SK-N-SH treated with all-trans-retinoic acid at 6 μM for 48 hours (cell line): ENCODE measurements around the gene CD3G.

Experiments
- ATAC-seq: fragments of 200-7000 bp; cut with Tn5 transposase; 3 replicates; pipeline ENCODE4 v1.9.1; 2020; ENCODE audit warnings: mild to moderate bottlenecking, moderate library complexity
- ARNTL ChIP-seq: fragments of 450-650 bp; formaldehyde crosslinking; IDR thresholded peaks from 2 replicates; pipeline ENCODE4 v1.5.0; 2020; ENCODE audit warnings: low read depth, mild to moderate bottlenecking, moderate library complexity, borderline replicate concordance
- BACH2 ChIP-seq: fragments of 250-450 bp; sonication (Bioruptor Pico); IDR thresholded peaks from 2 replicates; pipeline ENCODE4 v1.9.0; 2021; ENCODE audit warnings: mild to moderate bottlenecking, borderline replicate concordance
- CREB5 ChIP-seq: fragments of 250-450 bp; sonication (Bioruptor Pico); IDR thresholded peaks from 2 replicates; pipeline ENCODE4 v1.5.1; 2020; ENCODE audit warnings: low read depth, mild to moderate bottlenecking, moderate library complexity
- CSDC2 ChIP-seq: fragments of 250-450 bp; sonication (Bioruptor Pico); IDR thresholded peaks from 2 replicates; pipeline ENCODE4 v1.5.0; 2020; ENCODE audit warnings: mild to moderate bottlenecking, moderate library complexity
- ESRRG ChIP-seq: fragments of 250-450 bp; sonication (Bioruptor Pico); IDR thresholded peaks from 2 replicates; pipeline ENCODE4 v1.6.1; 2021; ENCODE audit warnings: mild to moderate bottlenecking
- GLIS3 ChIP-seq: fragments of 250-450 bp; sonication (Bioruptor Pico); IDR thresholded peaks from 2 replicates; pipeline ENCODE4 v1.5.0; 2020; ENCODE audit warnings: mild to moderate bottlenecking, moderate library complexity
- ISL1 ChIP-seq: fragments of 250-450 bp; sonication (Bioruptor Pico); IDR thresholded peaks from 2 replicates; pipeline ENCODE4 v2.1.2; 2022; ENCODE audit warnings: mild to moderate bottlenecking, moderate library complexity
- OSR1 ChIP-seq: fragments of 250-450 bp; sonication (Bioruptor Pico); IDR thresholded peaks from 2 replicates; pipeline ENCODE4 v1.8.0; 2022; ENCODE audit warnings: moderate library complexity, mild to moderate bottlenecking, inconsistent platforms
- PATZ1 ChIP-seq: fragments of 250-450 bp; sonication (Bioruptor Pico); IDR thresholded peaks from 2 replicates; pipeline ENCODE4 v1.8.0; 2020; ENCODE audit warnings: mild to moderate bottlenecking, moderate library complexity, borderline replicate concordance
- PPARA ChIP-seq: fragments of 250-450 bp; sonication (Bioruptor Pico); IDR thresholded peaks from 2 replicates; pipeline ENCODE4 v1.5.0; 2020; ENCODE audit warnings: mild to moderate bottlenecking, borderline replicate concordance
- RARB ChIP-seq: fragments of 250-450 bp; sonication (Bioruptor Pico); IDR thresholded peaks from 2 replicates; pipeline ENCODE4 v1.8.0; 2021; ENCODE audit warnings: mild to moderate bottlenecking, moderate library complexity
- TCF4 ChIP-seq: fragments of 250-450 bp; sonication (Bioruptor Pico); IDR thresholded peaks from 2 replicates; pipeline ENCODE4 v1.8.0; 2021; ENCODE audit warnings: mild to moderate bottlenecking, moderate library complexity, borderline replicate concordance
- TOX ChIP-seq: fragments of 250-450 bp; sonication (Bioruptor Pico); IDR thresholded peaks from 2 replicates; pipeline ENCODE4 v1.8.0; 2021; ENCODE audit warnings: mild to moderate bottlenecking, moderate library complexity, borderline replicate concordance
- TSHZ2 ChIP-seq: fragments of 250-450 bp; sonication (Bioruptor Pico); IDR thresholded peaks from 2 replicates; pipeline ENCODE4 v1.5.0; 2020; ENCODE audit warnings: mild to moderate bottlenecking, moderate library complexity
- ZC3H10 ChIP-seq: fragments of 250-450 bp; sonication (Bioruptor Pico); IDR thresholded peaks from 2 replicates; pipeline ENCODE4 v1.5.1; 2021; ENCODE audit warnings: mild to moderate bottlenecking, moderate library complexity
- ZFP3 ChIP-seq: fragments of 250-450 bp; sonication (Bioruptor Pico); IDR thresholded peaks from 2 replicates; pipeline ENCODE4 v1.5.0; 2020; ENCODE audit warnings: mild to moderate bottlenecking, moderate library complexity
- ZFP30 ChIP-seq: fragments of 450-650 bp; formaldehyde crosslinking; IDR thresholded peaks from 2 replicates; pipeline ENCODE4 v1.5.0; 2022; ENCODE audit warnings: mild to moderate bottlenecking, moderate library complexity
- ZNF565 ChIP-seq: fragments of 450-650 bp; formaldehyde crosslinking; conservative IDR thresholded peaks from 2 replicates; pipeline ENCODE4 v1.5.0; 2020; ENCODE audit warnings: low read depth, mild to moderate bottlenecking, moderate library complexity
- ZNF70 ChIP-seq: fragments of 450-650 bp; formaldehyde crosslinking; IDR thresholded peaks from 2 replicates; pipeline ENCODE4 v1.5.0; 2020; ENCODE audit warnings: mild to moderate bottlenecking, moderate library complexity
- TF ChIP-seq, protein P1 (sequence below): fragments of 250-450 bp; sonication (Bioruptor Pico); IDR thresholded peaks from 2 replicates; pipeline ENCODE4 v1.8.0; 2021; ENCODE audit warnings: low read depth, mild to moderate bottlenecking, moderate library complexity, borderline replicate concordance
- TF ChIP-seq, protein P2 (sequence below): fragments of 250-450 bp; sonication (Bioruptor Pico); IDR thresholded peaks from 2 replicates; pipeline ENCODE4 v1.5.1; 2021; ENCODE audit warnings: mild to moderate bottlenecking, moderate library complexity

The CD3G gene

GRCh38 chr11:118382954-118383353 lies 38.8 kb downstream of the CD3G start:
- ATAC-seq, result no peak
- no peak for TF ChIP-seq OSR1 (CRISPR knock-in tag)
- no peak for TF ChIP-seq GLIS3 (CRISPR knock-in tag)
- TF ChIP-seq CSDC2 (CRISPR knock-in tag), result no peak
- no peak for TF ChIP-seq PPARA (CRISPR knock-in tag)
- TF ChIP-seq ZC3H10, result no peak
- no peak for TF ChIP-seq ARNTL (CRISPR knock-in tag)
- no peak for TF ChIP-seq ISL1

DNA sequence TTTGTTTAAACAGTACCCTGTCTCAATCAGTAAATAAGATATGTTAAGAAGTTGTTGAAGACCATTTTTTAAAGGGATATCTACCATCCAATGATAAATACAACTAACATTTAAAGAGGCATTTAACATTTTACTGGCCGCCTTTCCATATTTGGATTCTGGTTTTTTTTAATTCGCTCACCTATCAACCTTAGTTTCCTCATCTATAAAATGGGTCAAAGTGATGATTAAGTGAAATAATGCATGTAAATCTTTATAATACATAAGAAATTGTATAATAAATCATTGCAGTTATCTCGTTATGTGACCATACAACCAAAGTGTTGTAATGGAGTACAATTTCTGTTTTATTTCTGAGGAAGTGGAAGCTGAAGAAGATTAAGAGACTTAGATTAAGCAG lies 39.5 kb downstream of the CD3G start:
- no peak for ATAC-seq
- TF ChIP-seq CREB5 (CRISPR knock-in tag) (no peak), PATZ1 (CRISPR knock-in tag) (no peak), ZFP3 (no peak), ZNF565 (CRISPR knock-in tag) (no peak), ZC3H10 (no peak), BACH2 (CRISPR knock-in tag) (no peak), PPARA (CRISPR knock-in tag) (no peak), CSDC2 (CRISPR knock-in tag) (no peak), RARB (CRISPR knock-in tag) (no peak), TSHZ2 (no peak), ISL1 (no peak), ZFP30 (CRISPR knock-in tag) (no peak)
- TF ChIP-seq, protein P1, sequence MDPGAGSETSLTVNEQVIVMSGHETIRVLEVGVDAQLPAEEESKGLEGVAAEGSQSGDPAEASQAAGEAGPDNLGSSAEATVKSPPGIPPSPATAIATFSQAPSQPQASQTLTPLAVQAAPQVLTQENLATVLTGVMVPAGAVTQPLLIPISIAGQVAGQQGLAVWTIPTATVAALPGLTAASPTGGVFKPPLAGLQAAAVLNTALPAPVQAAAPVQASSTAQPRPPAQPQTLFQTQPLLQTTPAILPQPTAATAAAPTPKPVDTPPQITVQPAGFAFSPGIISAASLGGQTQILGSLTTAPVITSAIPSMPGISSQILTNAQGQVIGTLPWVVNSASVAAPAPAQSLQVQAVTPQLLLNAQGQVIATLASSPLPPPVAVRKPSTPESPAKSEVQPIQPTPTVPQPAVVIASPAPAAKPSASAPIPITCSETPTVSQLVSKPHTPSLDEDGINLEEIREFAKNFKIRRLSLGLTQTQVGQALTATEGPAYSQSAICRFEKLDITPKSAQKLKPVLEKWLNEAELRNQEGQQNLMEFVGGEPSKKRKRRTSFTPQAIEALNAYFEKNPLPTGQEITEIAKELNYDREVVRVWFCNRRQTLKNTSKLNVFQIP (CRISPR knock-in tag), result no peak
- TF ChIP-seq, protein P2, sequence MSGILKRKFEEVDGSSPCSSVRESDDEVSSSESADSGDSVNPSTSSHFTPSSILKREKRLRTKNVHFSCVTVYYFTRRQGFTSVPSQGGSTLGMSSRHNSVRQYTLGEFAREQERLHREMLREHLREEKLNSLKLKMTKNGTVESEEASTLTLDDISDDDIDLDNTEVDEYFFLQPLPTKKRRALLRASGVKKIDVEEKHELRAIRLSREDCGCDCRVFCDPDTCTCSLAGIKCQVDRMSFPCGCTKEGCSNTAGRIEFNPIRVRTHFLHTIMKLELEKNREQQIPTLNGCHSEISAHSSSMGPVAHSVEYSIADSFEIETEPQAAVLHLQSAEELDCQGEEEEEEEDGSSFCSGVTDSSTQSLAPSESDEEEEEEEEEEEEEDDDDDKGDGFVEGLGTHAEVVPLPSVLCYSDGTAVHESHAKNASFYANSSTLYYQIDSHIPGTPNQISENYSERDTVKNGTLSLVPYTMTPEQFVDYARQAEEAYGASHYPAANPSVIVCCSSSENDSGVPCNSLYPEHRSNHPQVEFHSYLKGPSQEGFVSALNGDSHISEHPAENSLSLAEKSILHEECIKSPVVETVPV, result no peak

DNA sequence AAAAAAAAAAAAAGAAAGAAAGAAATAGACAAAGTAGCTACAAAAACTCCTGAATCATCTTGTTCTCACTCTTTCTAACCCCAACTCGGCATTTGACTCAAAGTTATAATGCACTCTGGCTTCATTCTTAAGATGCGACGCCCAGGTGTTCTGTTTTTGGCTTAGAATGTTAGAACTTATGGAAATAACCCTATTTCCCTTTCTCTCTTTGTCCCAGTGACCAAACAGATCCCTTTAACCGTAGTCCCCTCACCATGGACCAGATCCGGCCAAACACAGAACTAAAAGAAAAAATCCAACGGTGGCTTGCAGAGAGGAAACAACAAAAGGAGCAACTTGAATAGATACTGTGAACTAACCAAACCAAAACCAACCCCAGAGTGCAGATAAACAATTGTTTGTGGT lies 52.0 kb downstream of the CD3G start:
- no peak for TF ChIP-seq CSDC2 (CRISPR knock-in tag)
- TF ChIP-seq ISL1, result no peak
- no peak for TF ChIP-seq GLIS3 (CRISPR knock-in tag)
- TF ChIP-seq ZNF565 (CRISPR knock-in tag), result no peak
- TF ChIP-seq ARNTL (CRISPR knock-in tag), result no peak
- TF ChIP-seq TOX (CRISPR knock-in tag), result no peak
- TF ChIP-seq OSR1 (CRISPR knock-in tag), result no peak
- TF ChIP-seq PPARA (CRISPR knock-in tag), result no peak
- TF ChIP-seq CREB5 (CRISPR knock-in tag), result no peak
- TF ChIP-seq TCF4 (CRISPR knock-in tag), result no peak
- TF ChIP-seq TSHZ2, result no peak
- no peak for TF ChIP-seq ZFP30 (CRISPR knock-in tag)
- TF ChIP-seq ESRRG (CRISPR knock-in tag), result no peak
- TF ChIP-seq, protein P2, result no peak
- no peak for TF ChIP-seq RARB (CRISPR knock-in tag)
- no peak for TF ChIP-seq ZNF70 (CRISPR knock-in tag)
- ATAC-seq, result no peak
